Measurements from ENCODE around the gene PPP1R12C.
"Not testable (repeated sequence)": the region's sequence is repeated elsewhere in the genome, so short reads cannot be mapped to it uniquely, and the experiment has no call there.

The PPP1R12C gene

DNA sequence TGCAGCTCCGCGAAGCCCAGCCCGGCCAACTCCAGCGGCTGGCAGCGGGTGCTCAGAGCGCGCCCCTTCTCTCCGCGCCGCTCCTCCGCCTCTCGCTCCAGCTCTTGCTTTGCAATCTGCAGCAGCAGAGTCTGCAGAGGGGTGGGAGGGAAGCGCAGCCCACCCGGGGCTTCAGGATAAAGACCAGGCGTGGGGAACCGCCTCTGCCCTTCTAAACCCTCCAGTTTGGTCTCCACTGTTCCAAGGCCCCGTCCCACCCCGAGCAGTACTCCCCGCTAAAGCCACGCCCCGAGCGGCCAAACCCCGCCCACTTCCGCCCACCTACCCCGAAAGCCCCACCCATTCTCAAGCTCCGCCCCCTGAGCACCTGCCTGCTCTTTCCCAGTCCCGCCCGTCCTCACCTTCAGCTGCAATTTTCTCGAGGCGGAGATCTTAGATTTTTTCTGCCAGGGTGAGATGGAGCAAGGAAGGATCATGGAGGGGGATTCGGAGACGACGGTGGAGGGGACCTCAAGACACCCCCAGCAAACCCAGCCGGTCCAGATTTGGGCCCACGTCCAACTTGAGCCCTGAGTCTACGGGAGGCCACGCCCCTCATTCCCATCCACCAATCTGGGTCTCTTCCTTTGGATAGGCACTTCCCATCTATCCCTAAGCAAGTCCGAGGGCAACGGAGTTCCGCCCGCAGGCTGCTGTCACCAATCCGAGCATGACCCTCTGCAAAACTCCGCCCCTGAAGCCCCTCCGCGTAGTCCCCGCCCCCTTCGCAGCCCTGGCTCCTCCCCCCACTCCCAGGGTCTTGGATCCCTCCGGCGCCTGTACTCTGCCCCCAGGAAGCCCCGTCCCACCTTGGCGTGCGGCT lies 39.0 kb upstream of the PPP1R12C start:
- Histone ChIP-seq H3K4me1 (ENCODE audit: control insufficient read depth, insufficient read depth, low read length) (peaks cover 13% of the 10 kb centered on the region), H3K36me3 (ENCODE audit: control insufficient read depth, insufficient read depth, low read length) (peaks cover 5% of the 10 kb centered on the region), H3K27me3 (ENCODE audit: control insufficient read depth, insufficient read depth, low read length) (peaks cover 5% of the 10 kb centered on the region), H3K4me3 (ENCODE audit: low read depth, low read length) (peak overlapping the region; percentile 79), H3K9me3 (ENCODE audit: control insufficient read depth, insufficient read depth, low read length) (no peaks in the 10 kb centered on the region), H3K9ac (ENCODE audit: low read depth, low read length) (peak overlapping the region; percentile 47)

DNA sequence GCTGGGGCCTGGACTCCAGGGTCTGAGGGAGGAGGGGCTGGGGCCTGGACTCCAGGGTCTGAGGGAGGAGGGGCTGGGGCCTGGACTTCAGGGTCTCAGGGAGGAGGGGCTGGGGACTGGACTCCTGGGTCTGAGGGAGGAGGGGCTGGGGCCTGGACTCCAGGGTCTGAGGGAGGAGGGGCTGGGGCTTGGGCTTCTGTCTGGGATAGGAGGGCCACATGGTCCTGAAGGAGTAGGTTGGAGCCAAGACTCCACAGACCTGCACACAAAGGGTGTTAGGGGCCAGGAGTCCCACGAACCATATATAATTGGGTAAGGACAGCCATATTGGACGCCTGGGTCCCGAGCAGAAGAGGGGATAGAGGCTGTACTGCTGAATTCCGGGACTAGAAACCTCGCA lies 38.3 kb upstream of the PPP1R12C start:
- H3K9me3 ChIP-seq (ENCODE audit: control insufficient read depth, insufficient read depth, low read length); H3K36me3 ChIP-seq (ENCODE audit: control insufficient read depth, insufficient read depth, low read length); H3K9ac ChIP-seq (ENCODE audit: low read depth, low read length); H3K27me3 ChIP-seq (ENCODE audit: control insufficient read depth, insufficient read depth, low read length): not testable (repeated sequence)
- peak overlapping the region; percentile 79 for H3K4me3 ChIP-seq (ENCODE audit: low read depth, low read length)
- H3K4me1 ChIP-seq (ENCODE audit: control insufficient read depth, insufficient read depth, low read length) = peaks cover 11% of the 10 kb centered on the region

DNA sequence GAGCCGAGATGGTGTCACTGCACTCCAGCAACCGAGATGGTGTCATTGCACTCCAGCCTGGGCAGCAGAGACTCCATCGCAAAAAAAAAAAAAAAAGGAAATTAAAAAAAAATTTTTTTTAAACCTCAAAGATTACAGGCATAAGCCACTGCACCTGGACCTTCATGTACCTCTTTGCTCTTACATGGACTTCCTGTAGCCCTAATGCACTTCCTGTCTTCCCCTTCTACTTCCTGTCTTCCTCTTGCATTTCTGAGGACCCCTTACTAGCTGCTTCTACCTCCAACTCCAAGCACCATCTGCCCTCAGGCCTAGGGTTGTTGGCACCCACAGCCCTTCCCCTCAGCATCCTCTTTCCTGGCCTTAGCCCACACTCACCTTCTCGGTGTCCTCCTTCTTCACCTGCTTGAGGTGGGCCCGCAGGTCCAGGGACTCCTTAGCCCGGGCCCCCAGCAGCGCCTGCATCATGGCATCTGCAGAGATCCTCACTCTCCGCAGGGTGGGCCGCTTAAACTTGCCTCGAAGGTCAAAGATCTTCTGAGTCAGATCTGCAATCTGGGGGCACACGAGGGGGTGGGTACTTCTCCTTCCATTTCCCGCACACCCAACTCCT lies 36.3 kb upstream of the PPP1R12C start:
- H3K9me3 ChIP-seq (ENCODE audit: control insufficient read depth, insufficient read depth, low read length) = no peaks in the 10 kb centered on the region
- no peak overlapping the region for H3K9ac ChIP-seq (ENCODE audit: low read depth, low read length)
- H3K4me1 ChIP-seq (ENCODE audit: control insufficient read depth, insufficient read depth, low read length) = peaks cover 11% of the 10 kb centered on the region
- no peaks in the 10 kb centered on the region for H3K27me3 ChIP-seq (ENCODE audit: control insufficient read depth, insufficient read depth, low read length)
- H3K36me3 ChIP-seq (ENCODE audit: control insufficient read depth, insufficient read depth, low read length) = peaks cover 5% of the 10 kb centered on the region
- H3K4me3 ChIP-seq (ENCODE audit: low read depth, low read length) = no peak overlapping the region

DNA sequence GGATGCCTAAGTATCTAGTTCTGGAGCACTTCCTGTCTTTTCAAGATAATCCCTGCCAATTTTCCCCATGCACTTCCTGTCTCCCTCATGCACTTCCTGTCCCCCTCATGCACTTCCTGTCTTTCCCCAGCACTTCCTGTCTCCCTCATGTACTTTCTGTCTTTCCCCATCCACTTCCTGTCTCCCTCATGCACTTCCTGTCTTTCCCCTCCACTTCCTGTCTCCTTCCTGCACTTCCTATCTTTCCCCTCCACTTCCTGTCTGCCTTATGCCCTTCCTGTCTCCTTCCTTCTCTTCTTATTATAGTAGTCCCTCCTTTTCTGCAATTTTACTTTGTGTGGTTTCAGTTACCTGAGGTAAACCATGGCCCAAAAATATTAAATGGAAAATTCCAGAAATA lies 34.6 kb upstream of the PPP1R12C start:
- Histone ChIP-seq H3K4me3 (ENCODE audit: low read depth, low read length) (no peak overlapping the region), H3K9ac (ENCODE audit: low read depth, low read length) (no peak overlapping the region), H3K36me3 (ENCODE audit: control insufficient read depth, insufficient read depth, low read length) (peaks cover 5% of the 10 kb centered on the region), H3K27me3 (ENCODE audit: control insufficient read depth, insufficient read depth, low read length) (no peaks in the 10 kb centered on the region), H3K4me1 (ENCODE audit: control insufficient read depth, insufficient read depth, low read length) (peaks cover 18% of the 10 kb centered on the region), H3K9me3 (ENCODE audit: control insufficient read depth, insufficient read depth, low read length) (no peaks in the 10 kb centered on the region)

DNA sequence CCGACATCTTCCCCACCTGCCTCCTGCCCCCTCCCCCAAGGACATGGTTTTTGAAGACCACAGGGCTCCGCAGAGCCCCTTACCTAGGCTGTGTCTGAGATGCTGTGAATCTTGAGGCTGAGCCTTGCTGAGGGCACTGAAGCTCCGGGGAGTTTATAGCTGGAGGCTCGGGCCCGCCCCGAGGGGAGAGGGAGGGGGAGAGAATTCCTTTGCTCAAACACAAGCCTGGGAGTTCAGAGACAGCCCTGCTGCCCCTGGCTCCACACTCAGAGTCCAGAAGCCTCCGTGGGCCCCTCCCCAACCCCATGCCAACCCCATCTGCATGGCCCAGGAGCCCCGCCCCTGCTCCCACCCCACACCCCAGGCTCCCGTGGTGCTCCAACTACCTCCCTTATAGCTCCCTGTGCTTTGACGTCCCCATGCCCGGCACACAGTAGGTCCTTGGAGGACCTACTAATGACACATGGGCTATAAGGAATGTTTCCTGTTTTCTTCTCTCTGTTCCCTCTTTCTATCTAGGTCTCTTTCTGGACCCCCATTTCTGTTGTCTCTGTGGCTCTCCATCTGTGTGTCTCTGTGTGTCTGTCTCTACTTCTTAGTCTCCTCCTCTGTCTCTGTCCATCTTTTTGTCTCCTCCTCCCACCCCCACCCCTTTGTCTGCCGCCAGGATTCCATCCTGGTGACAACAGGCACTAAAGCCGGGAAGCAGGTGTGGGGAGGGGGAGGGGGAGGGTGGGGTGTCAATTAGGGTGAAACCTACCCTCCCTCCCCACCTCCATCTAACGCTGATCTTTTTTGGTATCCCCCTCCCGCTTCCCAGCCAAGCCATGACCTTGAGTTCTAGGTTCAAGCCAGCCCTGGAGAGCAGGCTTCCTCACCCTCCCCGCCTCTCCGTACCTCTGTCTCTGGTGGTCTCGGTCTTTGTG lies 31.9 kb upstream of the PPP1R12C start, which contains the start of gene TNNT1:
TNNT1 (minus strand) TSS at position 129 of the 926 bp plus-strand sequence. CDS start 2,049 bp downstream, outside the sequence.
- H3K9me3 ChIP-seq (ENCODE audit: control insufficient read depth, insufficient read depth, low read length) = no peaks in the 10 kb centered on the region
- no peak within 1 kb of the TSS for H3K9ac ChIP-seq (ENCODE audit: low read depth, low read length)
- H3K27me3 ChIP-seq (ENCODE audit: control insufficient read depth, insufficient read depth, low read length) = no peaks in the 10 kb centered on the region
- H3K4me1 ChIP-seq (ENCODE audit: control insufficient read depth, insufficient read depth, low read length) = peaks cover 18% of the 10 kb centered on the region
- peaks cover 10% of the 10 kb centered on the region for H3K36me3 ChIP-seq (ENCODE audit: control insufficient read depth, insufficient read depth, low read length)
- peak within 1 kb of the TSS; percentile 38 for H3K4me3 ChIP-seq (ENCODE audit: low read depth, low read length)

DNA sequence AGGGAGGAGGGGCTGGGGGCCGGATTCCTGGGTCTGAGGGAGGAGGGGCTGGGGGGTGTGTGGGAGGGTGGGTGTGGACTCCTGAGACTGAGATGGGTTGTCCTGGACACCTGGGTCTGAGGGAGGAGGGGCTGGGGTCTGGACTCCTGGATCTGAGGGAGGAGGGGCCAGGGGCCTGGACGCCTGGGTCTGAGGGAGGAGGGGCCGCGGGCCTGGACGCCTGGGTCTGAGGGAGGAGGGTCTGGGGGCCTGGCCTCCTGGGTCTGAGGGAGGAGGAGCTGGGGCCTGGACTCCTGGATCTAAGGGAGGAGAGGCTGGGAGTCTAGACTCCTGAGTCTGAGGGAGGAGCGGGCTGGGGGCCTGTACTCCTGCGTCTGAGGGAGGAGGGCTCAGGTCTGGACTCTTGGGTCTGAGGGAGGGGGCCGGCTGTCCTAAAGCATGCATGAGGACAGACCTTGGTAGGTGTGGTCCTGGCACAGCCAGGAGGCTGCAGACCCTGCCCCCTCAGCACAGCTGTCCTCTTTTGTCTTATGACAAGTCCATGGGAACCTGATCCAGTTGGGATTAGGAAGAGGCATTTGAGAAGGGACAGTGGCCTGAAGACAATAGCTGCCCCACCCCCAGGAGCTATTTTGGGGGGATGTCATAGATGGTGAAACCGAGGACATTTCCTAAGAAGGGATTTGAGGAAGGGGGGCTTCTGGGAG lies 30.3 kb upstream of the PPP1R12C start:
- H3K27me3 ChIP-seq (ENCODE audit: control insufficient read depth, insufficient read depth, low read length) = no peaks in the 10 kb centered on the region
- no peaks in the 10 kb centered on the region for H3K9me3 ChIP-seq (ENCODE audit: control insufficient read depth, insufficient read depth, low read length)
- H3K4me3 ChIP-seq (ENCODE audit: low read depth, low read length) = peak overlapping the region; percentile 31

DNA sequence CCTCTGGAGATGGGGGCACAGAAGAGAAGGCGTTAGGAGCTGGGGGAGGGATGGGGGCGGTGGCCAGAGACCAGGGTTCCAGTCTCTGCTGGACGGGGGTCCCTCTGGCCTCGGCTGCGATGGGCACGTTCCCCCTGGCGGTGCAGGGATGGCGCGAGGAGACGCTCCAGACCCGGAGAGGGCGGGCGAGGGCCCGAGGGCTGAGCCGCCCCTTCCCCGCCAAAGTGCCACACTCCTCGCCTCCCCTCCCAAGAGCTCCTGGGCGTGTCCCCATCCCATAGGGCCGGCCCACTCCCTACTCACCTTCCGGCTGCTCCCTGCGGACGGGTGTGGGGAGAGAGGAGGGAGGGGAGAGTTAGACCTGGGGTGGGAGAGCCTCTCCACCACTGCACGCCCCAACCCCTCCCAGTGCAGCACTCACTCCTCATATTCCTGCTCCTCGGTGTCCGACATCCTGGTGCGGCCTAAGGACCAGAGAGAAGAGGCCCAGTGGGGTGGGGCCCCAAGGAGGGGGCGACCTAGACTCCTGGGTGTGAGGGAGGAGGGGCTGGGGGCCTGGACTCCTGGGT lies 29.4 kb upstream of the PPP1R12C start:
- Histone ChIP-seq H3K9me3 (ENCODE audit: control insufficient read depth, insufficient read depth, low read length) (no peaks in the 10 kb centered on the region), H3K36me3 (ENCODE audit: control insufficient read depth, insufficient read depth, low read length) (peaks cover 7% of the 10 kb centered on the region), H3K4me3 (ENCODE audit: low read depth, low read length) (peak overlapping the region; percentile 68), H3K27me3 (ENCODE audit: control insufficient read depth, insufficient read depth, low read length) (no peaks in the 10 kb centered on the region), H3K9ac (ENCODE audit: low read depth, low read length) (no peak overlapping the region), H3K4me1 (ENCODE audit: control insufficient read depth, insufficient read depth, low read length) (peaks cover 18% of the 10 kb centered on the region)

More for the DNA sequence above, 30.3 kb upstream of the PPP1R12C start:
- no peak overlapping the region for H3K9ac ChIP-seq (ENCODE audit: low read depth, low read length)
- H3K4me1 ChIP-seq (ENCODE audit: control insufficient read depth, insufficient read depth, low read length) = peaks cover 18% of the 10 kb centered on the region
- H3K36me3 ChIP-seq (ENCODE audit: control insufficient read depth, insufficient read depth, low read length) = peaks cover 10% of the 10 kb centered on the region

DNA sequence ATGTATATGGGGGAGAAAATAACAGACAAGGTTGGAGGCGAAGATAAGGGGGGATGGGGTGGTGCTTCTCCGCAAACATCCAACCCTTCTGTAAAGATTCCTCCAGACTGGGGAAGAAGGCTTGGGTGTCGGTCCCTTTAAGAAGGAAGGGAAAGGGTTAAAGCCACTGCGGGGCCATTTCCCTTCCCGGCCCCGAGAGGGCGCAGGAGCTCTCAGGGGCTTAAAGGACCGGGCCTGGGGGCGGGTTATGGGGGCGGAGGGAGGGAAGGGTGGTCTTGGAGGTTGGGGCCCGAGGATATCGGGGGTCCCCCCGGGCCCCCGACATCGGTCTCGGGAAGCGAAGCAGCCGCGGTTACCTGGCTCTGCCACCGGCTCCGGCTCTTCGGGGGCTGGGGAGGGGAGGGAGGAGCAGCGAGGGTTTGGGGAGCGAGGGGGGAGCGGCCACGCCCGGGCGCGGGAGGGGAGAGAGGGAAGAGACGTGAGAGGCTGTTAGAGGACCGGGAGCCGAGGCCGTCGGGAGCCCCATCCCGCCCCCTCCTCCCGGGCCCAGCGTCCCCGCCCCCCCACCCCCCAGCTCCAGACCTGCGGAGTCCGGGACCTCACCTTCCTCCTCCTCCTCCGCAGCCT lies 28.8 kb upstream of the PPP1R12C start:
- H3K9me3 ChIP-seq (ENCODE audit: control insufficient read depth, insufficient read depth, low read length) = no peaks in the 10 kb centered on the region
- H3K27me3 ChIP-seq (ENCODE audit: control insufficient read depth, insufficient read depth, low read length) = no peaks in the 10 kb centered on the region
- no peak overlapping the region for H3K9ac ChIP-seq (ENCODE audit: low read depth, low read length)
- peaks cover 18% of the 10 kb centered on the region for H3K4me1 ChIP-seq (ENCODE audit: control insufficient read depth, insufficient read depth, low read length)
- H3K4me3 ChIP-seq (ENCODE audit: low read depth, low read length) = peak overlapping the region; percentile 68
- H3K36me3 ChIP-seq (ENCODE audit: control insufficient read depth, insufficient read depth, low read length) = peaks cover 6% of the 10 kb centered on the region

DNA sequence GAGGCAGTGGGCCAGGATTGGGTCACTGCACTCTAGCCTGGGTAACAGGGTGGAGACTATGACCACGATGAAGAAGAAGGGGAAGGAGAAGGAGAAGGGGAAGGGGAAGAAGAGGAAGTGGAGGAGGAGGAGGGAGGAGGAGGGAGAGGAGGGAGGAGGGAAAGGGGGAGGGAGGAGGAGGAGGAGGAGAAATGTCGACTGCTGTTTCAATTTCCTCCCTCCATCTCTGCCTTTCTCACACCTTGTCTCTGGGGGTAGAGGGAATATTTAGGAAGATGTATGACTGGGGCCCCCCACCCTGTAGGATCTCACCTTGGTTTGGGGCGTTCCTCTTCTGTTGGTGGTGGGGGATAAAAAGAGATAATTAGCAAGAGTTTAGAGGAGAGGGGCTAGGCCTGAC lies 27.8 kb upstream of the PPP1R12C start:
- Histone ChIP-seq H3K4me3 (ENCODE audit: low read depth, low read length) (peak overlapping the region; percentile 32), H3K36me3 (ENCODE audit: control insufficient read depth, insufficient read depth, low read length) (peaks cover 6% of the 10 kb centered on the region), H3K4me1 (ENCODE audit: control insufficient read depth, insufficient read depth, low read length) (peaks cover 19% of the 10 kb centered on the region), H3K27me3 (ENCODE audit: control insufficient read depth, insufficient read depth, low read length) (no peaks in the 10 kb centered on the region), H3K9me3 (ENCODE audit: control insufficient read depth, insufficient read depth, low read length) (no peaks in the 10 kb centered on the region), H3K9ac (ENCODE audit: low read depth, low read length) (no peak overlapping the region)

DNA sequence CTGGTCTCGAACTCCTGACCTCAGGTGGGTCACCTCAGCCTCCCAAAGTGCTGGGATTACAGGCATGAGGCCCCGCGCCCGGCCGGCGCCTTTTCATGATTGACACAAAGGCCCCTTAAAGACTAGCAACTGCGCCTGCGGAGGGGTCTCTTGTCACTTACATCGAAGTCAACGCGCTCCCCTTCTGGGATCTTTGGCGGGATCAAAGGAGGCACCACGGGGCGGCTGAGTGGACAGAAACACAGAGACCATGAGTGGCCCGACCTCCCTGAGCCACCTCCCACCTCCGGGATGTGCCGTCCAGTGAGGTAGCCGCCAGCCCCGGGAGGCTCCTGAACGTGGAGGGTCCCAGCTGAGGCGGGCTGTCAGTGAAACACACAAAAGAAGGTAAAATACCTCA lies 24.3 kb upstream of the PPP1R12C start:
- Histone ChIP-seq H3K9me3 (ENCODE audit: control insufficient read depth, insufficient read depth, low read length) (no peaks in the 10 kb centered on the region), H3K27me3 (ENCODE audit: control insufficient read depth, insufficient read depth, low read length) (no peaks in the 10 kb centered on the region), H3K36me3 (ENCODE audit: control insufficient read depth, insufficient read depth, low read length) (peaks cover 6% of the 10 kb centered on the region), H3K4me3 (ENCODE audit: low read depth, low read length) (no peak overlapping the region), H3K9ac (ENCODE audit: low read depth, low read length) (no peak overlapping the region), H3K4me1 (ENCODE audit: control insufficient read depth, insufficient read depth, low read length) (peaks cover 2% of the 10 kb centered on the region)
